GM19468 (cell line): Measurements from ENCODE around the gene CLCN2.

ENCODE experiments used
- ATAC-seq: cut with Tn5 transposase; IDR thresholded peaks from one replicate; pipeline ENCODE4 v1.9.1; 2021; ENCODE audit warnings: mild to moderate bottlenecking, moderate library complexity, moderate number of reproducible peaks; ENCODE audit not compliant: unreplicated experiment; ENCODE audit errors: extremely low read depth

The CLCN2 gene

DNA sequence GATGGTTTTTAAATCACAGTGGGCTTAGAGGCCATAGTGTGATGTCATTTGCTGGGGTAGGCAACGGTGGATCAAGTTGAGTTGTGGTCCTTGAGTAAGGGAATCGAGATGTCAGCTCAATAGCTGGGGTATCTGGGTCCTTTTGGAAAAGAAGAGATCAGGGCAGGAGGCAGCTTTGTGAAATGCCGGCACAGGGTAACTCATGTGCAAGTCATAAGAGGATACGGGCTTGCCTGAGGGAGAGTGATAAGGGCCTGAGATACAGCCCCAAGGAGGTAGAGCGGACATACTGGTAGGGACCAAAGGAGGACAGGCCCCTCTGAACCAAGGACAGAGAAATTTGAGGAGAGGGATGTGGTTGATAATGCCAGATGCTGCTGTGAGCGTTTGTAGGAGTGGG lies 28.2 kb downstream of the CLCN2 start:
- no peak for ATAC-seq

DNA sequence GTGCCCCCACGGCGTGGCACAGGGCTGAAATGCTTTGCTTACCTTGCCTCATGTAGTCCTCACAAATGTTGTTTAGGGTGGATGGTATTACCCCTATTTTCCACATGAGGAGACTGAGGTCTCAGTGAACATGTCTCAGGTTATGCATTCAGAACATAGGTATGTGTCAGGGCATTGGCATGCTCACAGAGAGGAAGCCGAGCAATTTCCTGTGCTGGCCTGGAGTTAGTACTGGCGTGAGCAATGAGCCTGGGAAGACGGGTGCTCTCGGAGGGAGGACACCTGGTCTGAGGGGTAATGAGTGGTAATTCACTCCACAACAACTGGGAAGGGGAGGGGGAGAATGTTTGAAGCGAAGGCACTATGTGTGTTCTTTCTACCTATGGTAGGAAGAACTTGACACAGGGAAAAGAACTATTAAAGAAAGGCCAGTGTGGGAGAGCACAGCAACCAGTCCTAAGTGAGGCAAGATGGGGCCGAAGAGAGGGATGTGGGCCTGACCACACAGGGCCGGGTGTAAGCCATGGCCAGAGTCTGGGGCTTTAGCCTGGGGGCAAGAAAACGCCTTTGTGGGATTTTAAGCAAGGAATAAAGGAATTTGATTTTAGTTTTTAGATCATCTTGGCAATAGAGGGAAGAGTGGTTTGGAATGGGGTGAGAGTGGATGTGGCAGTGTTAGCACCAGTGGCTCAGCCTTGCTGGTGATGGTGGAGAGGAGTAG lies 28.9 kb downstream of the CLCN2 start:
- ATAC-seq = no peak

DNA sequence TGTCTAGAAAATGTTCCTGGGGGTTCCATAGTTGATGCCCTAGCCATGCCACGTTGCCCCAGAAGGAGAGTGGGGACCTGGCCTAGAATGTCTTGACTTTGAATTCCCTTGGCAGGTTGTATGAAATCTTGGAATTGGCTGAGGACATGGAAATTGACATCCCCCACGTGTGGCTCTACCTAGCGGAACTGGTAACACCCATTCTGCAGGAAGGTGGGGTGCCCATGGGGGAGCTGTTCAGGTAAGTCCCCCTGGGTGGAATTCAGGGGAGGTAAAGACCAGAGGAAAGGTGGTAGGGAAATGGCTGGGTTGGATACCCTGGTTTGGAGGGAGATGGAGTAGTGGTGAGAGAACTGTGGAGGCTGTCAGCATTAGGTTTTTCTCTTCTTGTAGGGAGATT lies 32.9 kb downstream of the CLCN2 start:
- no peak for ATAC-seq

DNA sequence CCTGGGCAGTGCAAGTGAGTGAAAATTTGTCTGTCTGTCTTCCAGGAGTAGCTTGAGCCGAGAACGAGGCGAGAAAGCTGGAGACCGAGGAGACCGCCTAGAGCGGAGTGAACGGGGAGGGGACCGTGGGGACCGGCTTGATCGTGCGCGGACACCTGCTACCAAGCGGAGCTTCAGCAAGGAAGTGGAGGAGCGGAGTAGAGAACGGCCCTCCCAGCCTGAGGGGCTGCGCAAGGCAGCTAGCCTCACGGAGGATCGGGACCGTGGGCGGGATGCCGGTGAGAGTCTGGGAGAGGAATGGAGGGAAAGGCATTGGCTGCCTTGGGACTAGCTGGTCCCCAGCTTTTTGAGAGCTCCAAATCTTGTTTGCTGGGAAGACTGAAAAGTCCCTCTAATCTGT lies 34.2 kb downstream of the CLCN2 start:
- no peak for ATAC-seq

DNA sequence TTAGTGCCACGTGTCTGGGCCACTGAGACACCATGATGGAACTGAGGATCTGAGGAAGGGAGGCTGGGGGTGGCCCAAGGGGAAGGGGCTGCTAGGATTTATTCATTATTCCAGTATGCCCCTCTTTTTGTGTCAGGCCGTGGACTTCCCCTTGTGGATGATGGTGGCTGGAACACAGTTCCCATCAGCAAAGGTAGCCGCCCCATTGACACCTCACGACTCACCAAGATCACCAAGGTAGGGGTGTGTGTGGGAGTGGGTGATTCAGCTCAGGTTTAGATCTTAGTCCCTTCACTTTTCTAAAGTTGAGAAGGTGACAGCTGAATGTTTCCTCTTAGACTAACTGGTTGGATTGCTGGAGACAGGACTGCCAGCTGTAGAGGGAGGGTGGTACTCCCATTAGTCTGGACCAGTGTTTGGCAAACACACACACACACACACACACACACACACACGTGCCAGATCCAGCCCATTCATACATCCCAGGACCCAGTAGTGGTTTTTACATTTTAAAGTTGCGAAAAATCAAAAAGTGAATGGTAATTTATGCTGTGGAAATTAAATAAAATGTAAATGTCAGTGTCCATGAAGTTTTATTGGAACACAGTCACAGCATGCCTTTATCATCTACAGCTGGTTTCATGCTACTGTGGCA lies 35.6 kb downstream of the CLCN2 start:
- ATAC-seq = no peak

DNA sequence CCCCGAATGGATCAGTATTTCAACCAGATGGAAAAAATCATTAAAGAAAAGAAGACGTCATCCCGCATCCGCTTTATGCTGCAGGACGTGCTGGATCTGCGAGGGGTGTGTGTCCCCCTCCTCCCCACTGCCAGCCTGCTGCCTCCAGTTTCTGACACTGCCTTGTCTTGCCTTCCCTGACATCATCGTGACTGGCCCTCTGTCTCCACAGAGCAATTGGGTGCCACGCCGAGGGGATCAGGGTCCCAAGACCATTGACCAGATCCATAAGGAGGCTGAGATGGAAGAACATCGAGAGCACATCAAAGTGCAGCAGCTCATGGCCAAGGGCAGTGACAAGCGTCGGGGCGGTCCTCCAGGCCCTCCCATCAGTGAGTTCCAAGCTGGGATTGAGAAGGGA lies 36.1 kb downstream of the CLCN2 start:
- ATAC-seq = no peak

DNA sequence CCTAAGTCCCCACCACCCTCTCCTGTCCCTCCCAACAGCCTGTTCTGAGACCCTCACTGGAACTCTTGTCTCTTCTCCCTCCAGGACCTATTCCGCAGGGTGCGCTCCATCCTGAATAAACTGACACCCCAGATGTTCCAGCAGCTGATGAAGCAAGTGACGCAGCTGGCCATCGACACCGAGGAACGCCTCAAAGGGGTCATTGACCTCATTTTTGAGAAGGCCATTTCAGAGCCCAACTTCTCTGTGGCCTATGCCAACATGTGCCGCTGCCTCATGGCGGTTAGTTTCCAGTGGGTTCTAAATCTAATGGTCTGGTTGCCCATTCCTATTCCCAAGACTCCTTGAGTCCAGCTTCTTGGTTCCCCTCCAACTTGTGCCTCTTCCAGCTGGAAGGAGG lies 37.7 kb downstream of the CLCN2 start:
- ATAC-seq = no peak

DNA sequence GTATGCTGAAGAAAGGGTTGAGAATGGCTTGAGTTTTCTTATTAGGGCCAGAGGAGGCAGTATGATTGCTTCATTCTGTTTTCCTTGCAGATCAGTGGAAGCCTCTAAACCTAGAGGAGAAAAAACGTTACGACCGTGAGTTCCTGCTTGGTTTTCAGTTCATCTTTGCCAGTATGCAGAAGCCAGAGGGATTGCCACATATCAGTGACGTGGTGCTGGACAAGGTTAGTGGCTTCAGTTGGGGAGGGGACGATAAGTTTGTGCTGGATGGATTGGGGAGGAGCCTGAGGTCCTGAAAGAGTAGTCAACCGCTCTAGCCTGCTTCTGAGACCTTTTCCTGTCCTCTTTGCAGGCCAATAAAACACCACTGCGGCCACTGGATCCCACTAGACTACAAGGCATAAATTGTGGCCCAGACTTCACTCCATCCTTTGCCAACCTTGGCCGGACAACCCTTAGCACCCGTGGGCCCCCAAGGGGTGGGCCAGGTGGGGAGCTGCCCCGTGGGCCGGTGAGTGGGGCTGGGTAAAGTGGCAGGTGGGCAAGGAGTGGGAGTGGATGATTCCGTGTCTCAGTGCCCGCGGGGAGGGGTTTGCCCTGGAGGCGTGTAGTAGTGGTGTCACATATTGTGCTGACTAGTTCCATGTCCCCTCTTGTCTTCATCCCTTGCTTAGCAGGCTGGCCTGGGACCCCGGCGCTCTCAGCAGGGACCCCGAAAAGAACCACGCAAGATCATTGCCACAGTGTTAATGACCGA lies 38.5 kb downstream of the CLCN2 start:
- ATAC-seq = no peak

DNA sequence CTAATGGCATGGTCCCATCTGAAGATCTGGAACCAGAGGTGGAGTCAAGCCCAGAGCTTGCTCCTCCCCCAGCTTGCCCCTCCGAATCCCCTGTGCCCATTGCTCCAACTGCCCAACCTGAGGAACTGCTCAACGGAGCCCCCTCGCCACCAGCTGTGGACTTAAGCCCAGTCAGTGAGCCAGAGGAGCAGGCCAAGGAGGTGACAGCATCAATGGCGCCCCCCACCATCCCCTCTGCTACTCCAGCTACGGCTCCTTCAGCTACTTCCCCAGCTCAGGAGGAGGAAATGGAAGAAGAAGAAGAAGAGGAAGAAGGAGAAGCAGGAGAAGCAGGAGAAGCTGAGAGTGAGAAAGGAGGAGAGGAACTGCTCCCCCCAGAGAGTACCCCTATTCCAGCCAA lies 39.7 kb downstream of the CLCN2 start:
- ATAC-seq = no peak

DNA sequence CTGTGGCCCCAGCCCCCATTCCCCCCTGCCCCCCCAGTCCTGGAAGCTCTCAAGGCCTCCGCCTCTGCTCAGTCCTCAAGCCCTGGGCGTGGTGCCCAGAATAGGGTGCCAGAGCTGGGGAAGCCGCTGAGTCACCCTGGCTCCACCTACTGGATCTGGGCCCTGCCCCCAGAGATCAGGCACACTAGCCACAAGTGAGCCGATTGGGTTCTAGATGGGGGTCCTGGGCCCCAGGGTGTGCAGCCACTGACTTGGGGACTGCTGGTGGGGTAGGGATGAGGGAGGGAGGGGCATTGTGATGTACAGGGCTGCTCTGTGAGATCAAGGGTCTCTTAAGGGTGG lies 41.3 kb downstream of the CLCN2 start:
- no peak for ATAC-seq

DNA sequence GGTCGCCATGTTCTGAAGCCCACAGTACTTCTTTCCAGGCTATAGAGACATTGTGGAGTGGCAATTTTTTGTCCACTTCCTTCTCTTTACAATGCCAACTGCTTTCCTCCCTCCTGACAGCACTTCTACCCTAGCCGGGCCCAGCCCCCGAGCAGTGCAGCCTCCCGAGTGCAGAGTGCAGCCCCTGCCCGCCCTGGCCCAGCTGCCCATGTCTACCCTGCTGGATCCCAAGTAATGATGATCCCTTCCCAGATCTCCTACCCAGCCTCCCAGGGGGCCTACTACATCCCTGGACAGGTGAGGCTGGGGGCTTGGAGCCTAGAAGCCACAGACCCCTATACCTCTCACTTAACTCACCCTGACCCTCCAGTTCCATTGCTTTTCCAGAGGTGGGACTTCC lies 44.2 kb downstream of the CLCN2 start:
- ATAC-seq = no peak

DNA sequence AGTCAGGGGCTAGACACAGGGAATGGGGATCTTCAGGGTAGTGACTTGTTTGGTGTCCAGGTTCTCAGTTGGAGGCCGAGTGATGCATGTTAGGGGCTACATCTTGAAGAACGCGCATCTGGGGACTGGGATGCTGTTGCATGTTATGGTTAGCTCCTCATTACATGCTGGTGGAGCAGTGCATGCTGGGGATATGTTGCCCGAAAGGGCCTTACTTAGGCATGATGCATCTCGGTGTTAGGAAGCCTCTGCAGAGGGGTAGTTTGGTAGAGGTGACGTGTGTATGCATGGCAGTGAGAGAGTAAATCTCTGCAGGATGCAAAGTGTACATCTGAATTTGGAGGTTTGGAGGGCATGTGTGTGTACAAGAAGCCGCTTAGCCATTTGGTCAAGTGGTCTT lies 44.6 kb downstream of the CLCN2 start:
- ATAC-seq = no peak

DNA sequence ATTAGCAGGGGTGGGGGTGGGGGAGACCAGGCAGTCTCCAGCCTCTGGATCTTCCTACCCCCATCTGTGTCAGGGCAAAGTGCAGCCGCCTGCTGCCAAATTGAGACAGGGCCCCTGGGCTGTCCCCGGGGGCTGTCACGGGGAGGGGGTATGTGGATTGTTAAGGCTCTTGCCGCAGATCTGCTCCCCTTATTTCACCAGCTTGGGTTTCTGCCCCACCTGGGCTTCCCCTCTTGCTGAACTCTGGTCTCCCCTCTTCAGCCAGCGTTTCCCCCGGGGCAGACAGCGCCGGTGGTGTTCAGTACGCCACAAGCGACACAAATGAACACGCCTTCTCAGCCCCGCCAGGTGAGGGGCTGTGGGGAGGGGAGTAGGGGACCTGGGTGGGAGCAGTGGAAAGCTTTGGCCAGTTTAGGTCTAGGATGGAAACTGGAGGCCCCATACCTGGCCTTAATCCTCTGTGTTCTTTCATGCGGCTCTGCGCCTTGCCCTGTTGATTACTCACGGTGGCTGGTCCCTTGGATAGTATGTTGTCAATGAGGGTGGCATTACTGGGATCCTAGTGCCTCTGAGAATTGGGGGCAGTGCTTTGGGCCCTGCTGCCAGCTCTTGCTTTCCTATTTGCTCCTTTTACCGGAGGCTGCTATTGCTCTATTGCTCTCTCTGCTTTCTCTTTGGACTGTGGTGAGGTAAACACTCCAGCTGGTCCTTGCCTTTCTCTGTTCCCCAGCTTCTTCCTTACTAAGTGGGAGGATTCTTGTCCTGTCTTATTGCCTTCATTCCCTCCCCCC lies 45.3 kb downstream of the CLCN2 start:
- no peak for ATAC-seq

DNA sequence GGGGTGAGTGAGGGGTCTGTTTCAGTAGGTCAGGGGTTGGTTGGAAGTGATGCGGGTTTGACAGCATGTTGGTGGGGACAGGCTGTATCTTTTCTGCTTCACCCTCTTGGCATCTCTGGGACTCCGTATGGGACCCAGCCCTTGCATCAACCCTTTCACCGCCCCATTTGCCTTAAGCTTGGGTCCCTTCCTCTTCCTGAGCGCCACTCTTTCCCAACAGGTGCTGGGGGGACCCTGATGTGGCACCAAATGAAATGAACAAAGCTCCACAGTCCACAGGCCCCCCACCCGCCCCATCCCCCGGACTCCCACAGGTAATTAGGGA lies 45.9 kb downstream of the CLCN2 start:
- no peak for ATAC-seq

DNA sequence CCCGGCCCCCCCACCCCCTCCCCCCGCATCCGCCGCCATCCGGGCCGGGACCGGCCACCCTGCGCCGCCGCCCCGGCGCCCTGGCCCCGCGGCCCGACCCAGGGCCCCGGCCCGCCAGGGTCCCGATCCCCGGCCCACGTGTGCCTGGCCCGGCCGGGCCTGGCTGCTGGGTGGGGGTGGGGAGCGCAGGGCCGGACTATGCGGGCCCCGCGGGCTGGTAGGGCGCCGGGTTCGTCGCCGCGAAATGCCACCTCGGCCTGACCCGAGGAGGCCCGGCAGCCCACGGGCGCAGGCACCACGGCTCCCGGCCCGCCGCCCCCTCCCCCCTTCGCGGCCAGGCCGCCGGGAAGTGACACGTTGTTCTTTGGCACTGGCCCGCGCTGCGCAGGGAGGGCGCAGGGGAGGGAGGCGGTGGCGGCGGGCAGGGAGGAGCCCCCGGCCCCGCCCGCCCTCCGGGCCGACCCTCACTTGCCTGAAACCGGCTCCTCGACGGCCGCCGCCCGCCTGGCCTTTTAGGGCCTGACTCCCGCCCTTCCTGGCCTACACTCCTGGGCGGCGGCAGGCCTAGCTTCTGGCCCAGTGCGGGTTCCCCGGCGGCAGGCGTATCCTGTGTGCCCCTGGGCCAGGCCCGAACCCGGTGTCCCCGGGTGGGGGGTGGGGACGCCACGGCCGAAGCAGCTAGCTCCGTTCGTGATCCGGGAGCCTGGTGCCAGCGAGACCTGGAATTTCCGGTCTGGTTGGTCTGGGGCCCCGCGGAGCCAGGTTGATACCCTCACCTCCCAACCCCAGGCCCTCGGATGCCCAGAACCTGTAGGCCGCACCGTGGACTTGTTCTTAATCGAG lies 46.5 kb downstream of the CLCN2 start:
- peak; percentile 42 for ATAC-seq

DNA sequence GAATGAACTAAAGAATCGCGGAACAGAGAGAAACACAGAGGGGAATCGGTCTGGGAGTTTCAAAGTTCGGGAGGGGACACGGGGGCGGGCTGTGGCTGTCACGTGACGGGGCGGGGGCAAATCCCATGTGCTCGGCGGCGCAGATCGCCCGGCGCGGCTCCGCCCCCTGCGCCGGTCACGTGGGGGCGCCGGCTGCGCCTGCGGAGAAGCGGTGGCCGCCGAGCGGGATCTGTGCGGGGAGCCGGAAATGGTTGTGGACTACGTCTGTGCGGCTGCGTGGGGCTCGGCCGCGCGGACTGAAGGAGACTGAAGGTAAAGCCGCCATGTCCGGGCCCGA lies 47.1 kb downstream of the CLCN2 start, which contains the start of gene EIF4G1:
Gene EIF4G1 (plus strand): TSS at position 244 of the 337 bp plus-strand sequence. CDS start 1,191 bp downstream, outside the sequence.
- ATAC-seq = peak; percentile 61

DNA sequence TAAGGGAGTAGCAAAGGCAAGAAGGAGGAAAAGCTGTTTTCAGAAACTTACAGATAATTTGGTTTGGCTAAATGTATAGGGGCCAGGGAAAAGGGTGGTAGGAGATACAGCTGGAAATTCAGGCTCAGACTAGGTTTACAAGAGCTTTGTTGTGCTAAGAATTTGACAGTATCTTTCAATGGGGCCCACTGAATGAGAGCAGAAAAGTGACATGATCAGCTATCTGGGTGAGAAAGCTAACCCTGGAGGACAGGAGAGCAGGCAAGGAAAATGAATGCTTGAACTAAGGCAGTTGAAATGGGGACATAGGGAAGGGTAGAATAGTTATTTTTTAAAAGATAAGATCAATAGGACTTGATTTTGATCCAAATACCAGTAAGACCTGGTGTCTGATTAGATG lies 49.8 kb downstream of the CLCN2 start:
- ATAC-seq = no peak

DNA sequence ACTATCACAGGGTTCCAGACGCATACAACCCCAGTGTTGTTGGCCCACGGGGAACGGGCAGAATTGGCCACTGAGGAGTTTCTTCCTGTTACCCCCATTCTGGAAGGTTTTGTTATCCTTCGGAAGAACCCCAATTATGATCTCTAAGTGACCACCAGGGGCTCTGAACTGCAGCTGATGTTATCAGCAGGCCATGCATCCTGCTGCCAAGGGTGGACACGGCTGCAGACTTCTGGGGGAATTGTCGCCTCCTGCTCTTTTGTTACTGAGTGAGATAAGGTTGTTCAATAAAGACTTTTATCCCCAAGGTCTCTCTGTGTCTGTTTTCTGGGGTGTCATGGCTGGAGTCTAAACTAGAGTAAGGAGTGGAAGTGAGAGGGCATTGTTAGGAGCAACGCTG lies 52.7 kb downstream of the CLCN2 start:
- no peak for ATAC-seq

DNA sequence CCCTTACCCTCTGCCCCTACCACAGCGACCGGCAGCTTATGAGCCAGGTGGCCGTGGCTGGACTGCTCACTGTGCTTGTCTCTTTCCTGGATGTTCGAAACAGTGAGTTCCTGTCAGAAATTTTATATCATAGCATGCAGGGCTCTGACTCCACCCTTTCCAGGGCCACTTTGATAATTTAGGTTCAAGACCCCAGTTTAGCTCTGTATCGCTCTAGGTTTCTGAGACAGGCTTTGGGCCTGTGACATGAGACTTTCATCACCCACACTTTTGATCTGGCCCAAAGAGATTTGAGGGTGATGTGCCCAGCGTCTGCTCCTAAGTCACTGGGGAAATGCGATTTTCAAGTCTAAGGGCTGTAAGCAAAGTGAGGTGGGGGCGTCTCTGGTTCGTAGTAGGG lies 53.5 kb downstream of the CLCN2 start:
- ATAC-seq = no peak

DNA sequence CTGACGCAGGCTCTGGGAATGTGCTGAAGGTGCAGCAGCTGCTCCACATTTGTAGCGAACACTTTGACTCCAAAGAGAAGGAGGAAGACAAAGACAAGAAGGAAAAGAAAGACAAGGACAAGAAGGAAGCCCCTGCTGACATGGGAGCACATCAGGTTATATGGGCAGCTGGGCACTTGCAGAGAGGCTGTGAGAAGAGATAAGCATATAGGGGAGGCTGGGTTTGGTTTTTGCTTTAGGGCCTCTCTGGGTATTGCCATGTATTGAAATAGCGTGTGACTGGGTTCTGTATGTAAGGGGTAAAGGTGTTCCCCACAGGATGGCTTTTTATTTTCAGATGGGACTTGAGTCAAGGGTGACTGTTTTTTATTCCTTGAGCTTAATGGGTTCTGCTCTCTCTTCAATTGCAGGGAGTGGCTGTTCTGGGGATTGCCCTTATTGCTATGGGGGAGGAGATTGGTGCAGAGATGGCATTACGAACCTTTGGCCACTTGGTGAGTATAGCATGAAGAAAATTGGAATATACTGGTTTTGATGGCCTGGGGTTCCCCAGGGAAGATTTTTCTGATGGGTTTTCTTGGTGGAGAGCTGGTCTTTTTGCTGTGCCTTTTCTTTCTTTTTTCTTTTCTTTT lies 54.9 kb downstream of the CLCN2 start:
- ATAC-seq = no peak
